Tibial nerve (tissue), 4 donors: ENCODE results near the gene CMBL.

Experiments
- CTCF ChIP-seq, 5 experiments: fragments of 200-600 bp in 3 of 5; fragments of 450-650 bp in 2 of 5; sonication (generic) in 3 of 5; IDR thresholded peaks; one replicate each; pipeline ENCODE4 v1.5.1; 2016 to 2019; ENCODE audit warnings: antibody characterized with exemption in 5 of 5, mild to moderate bottlenecking in 3 of 5, moderate library complexity in 2 of 5
- EP300 ChIP-seq, 2 donors: sonication (generic); formaldehyde crosslinking; IDR thresholded peaks; one replicate each; pipeline ENCODE4 v1.6.1; 2017; ENCODE audit warnings: antibody characterized with exemption in 2 of 2, mild to moderate bottlenecking in 1 of 2
- POLR2A ChIP-seq, 2 donors: fragments of 450-650 bp; IDR thresholded peaks; one replicate each; pipeline ENCODE4 v1.6.1; 2017; ENCODE audit warnings: antibody characterized with exemption in 2 of 2, mild to moderate bottlenecking in 2 of 2, moderate library complexity in 2 of 2

GRCh38 chr5:10228288-10228687, 79.4 kb downstream of the CMBL start:
- no peak for TF ChIP-seq CTCF (IDR thresholded peaks at IDR 0.05)
- TF ChIP-seq POLR2A (IDR thresholded peaks at IDR 0.05) = no peak
- no peak for TF ChIP-seq EP300 (IDR thresholded peaks at IDR 0.05)
